H9 (cell line): ENCODE data around the gene MLST8. TPM values are rescaled to one million over a fixed set of nuclear protein-coding genes. Genes with fewer than 3 reads are reported as not detected.

Source experiments
- DNase-seq: peaks from one replicate; pipeline ENCODE4 v3.0.0-alpha.2; 2017
- H2AFZ ChIP-seq: one replicate; pipeline ENCODE4 v1.6.1; 2013; ENCODE audit warnings: mild to moderate bottlenecking, low read length, control low read depth, moderate library complexity
- H2AK5ac ChIP-seq: 2 replicates; pipeline ENCODE4 v1.6.1; 2013; ENCODE audit warnings: low read length, control low read depth, mixed read lengths; ENCODE audit not compliant: insufficient read length
- H2BK120ac ChIP-seq: one replicate; pipeline ENCODE4 v1.6.1; 2013; ENCODE audit warnings: low read depth, mild to moderate bottlenecking, low read length, control low read depth, inconsistent platforms; ENCODE audit not compliant: poor library complexity, severe bottlenecking
- H2BK12ac ChIP-seq: 2 replicates; pipeline ENCODE4 v1.6.1; 2013; ENCODE audit warnings: low read length, control low read depth, mixed read lengths, low read depth; ENCODE audit not compliant: insufficient read length
- H2BK15ac ChIP-seq: 2 replicates; pipeline ENCODE4 v1.6.1; 2013; ENCODE audit warnings: low read depth, low read length, control low read depth
- H2BK20ac ChIP-seq: one replicate; pipeline ENCODE4 v1.6.1; 2013; ENCODE audit warnings: low read depth, mild to moderate bottlenecking, low read length, control low read depth, inconsistent platforms; ENCODE audit not compliant: poor library complexity, severe bottlenecking
- H2BK5ac ChIP-seq: 2 replicates; pipeline ENCODE4 v1.6.1; 2013; ENCODE audit warnings: low read length, control low read depth, mixed read lengths; ENCODE audit not compliant: insufficient read length
- H3K14ac ChIP-seq: 2 replicates; pipeline ENCODE4 v1.6.1; 2013; ENCODE audit warnings: low read length, control low read depth; ENCODE audit not compliant: insufficient read depth
- H3K18ac ChIP-seq: 2 replicates; pipeline ENCODE4 v1.6.1; 2013; ENCODE audit warnings: low read depth, mild to moderate bottlenecking, mixed read lengths, low read length, control low read depth; ENCODE audit not compliant: insufficient read length
- H3K23ac ChIP-seq: 2 replicates; pipeline ENCODE4 v1.6.1; 2013; ENCODE audit warnings: low read length, control low read depth, mixed read lengths, low read depth; ENCODE audit not compliant: insufficient read length
- H3K23me2 ChIP-seq: 2 replicates; pipeline ENCODE4 v1.6.1; 2013; ENCODE audit warnings: low read depth, mild to moderate bottlenecking, mixed read lengths, low read length, control low read depth; ENCODE audit not compliant: insufficient read length, poor library complexity, severe bottlenecking
- H3K27ac ChIP-seq: 2 replicates; pipeline ENCODE4 v1.5.1; 2013; ENCODE audit warnings: low read length, control low read depth, mixed read lengths, low read depth; ENCODE audit not compliant: insufficient read length
- H3K27me3 ChIP-seq: 2 replicates; pipeline ENCODE4 v1.6.1; 2013; ENCODE audit warnings: low read length, control low read depth, inconsistent platforms; ENCODE audit not compliant: insufficient read depth
- H3K4ac ChIP-seq: 2 replicates; pipeline ENCODE4 v1.6.1; 2013; ENCODE audit warnings: low read depth, mild to moderate bottlenecking, control low read depth, inconsistent platforms, low read length, moderate library complexity
- H3K4me1 ChIP-seq: 2 replicates; pipeline ENCODE4 v1.6.1; 2013; ENCODE audit warnings: low read length, control low read depth, inconsistent platforms; ENCODE audit not compliant: insufficient read depth
- H3K4me2 ChIP-seq: 2 replicates; pipeline ENCODE4 v1.6.1; 2013; ENCODE audit warnings: low read length, control low read depth, mixed read lengths; ENCODE audit not compliant: insufficient read length, insufficient read depth
- H3K56ac ChIP-seq: 2 replicates; pipeline ENCODE4 v1.6.1; 2013; ENCODE audit warnings: low read depth, mild to moderate bottlenecking, mixed read lengths, low read length, control low read depth; ENCODE audit not compliant: insufficient read length
- H3K79me1 ChIP-seq: 2 replicates; pipeline ENCODE4 v1.6.1; 2013; ENCODE audit warnings: low read depth, mild to moderate bottlenecking, moderate library complexity, low read length, control low read depth, inconsistent platforms; ENCODE audit not compliant: insufficient read depth, poor library complexity, severe bottlenecking
- H3K79me2 ChIP-seq: 2 replicates; pipeline ENCODE4 v1.6.1; 2013; ENCODE audit warnings: low read length, control low read depth, inconsistent platforms; ENCODE audit not compliant: insufficient read depth
- H3K9ac ChIP-seq: 2 replicates; pipeline ENCODE4 v1.6.1; 2013; ENCODE audit warnings: low read length, control low read depth, mixed read lengths; ENCODE audit not compliant: insufficient read length; ENCODE audit errors: extremely low read depth
- H3K9me3 ChIP-seq: one replicate; pipeline ENCODE4 v1.6.1; 2013; ENCODE audit warnings: low read depth, low read length, inconsistent platforms; ENCODE audit not compliant: control insufficient read depth
- H3T11ph ChIP-seq: one replicate; pipeline ENCODE4 v1.6.1; 2013; ENCODE audit warnings: mild to moderate bottlenecking, low read length, control low read depth, inconsistent platforms
- H4K20me1 ChIP-seq: one replicate; pipeline ENCODE4 v1.6.1; 2013; ENCODE audit not compliant: control insufficient read depth, insufficient read length, insufficient read depth
- H4K5ac ChIP-seq: 2 replicates; pipeline ENCODE4 v1.6.1; 2013; ENCODE audit warnings: low read depth, mild to moderate bottlenecking, mixed read lengths, low read length, control low read depth; ENCODE audit not compliant: insufficient read length
- H4K8ac ChIP-seq: replicated peaks from 2 replicates; pipeline ENCODE4 v1.6.1; 2013; ENCODE audit warnings: low read length, control low read depth, mixed read lengths, low read depth; ENCODE audit not compliant: insufficient read length
- H4K91ac ChIP-seq: 2 replicates; pipeline ENCODE4 v1.6.1; 2013; ENCODE audit warnings: low read depth, mild to moderate bottlenecking, moderate library complexity, mixed read lengths, low read length, control low read depth; ENCODE audit not compliant: insufficient read length
- H3K27ac Mint-ChIP-seq, 3 experiments: 2 replicates in 2 of 3; 3 replicates in 1 of 3; pipeline ENCODE4 v1.8.0; 2020 to 2021; ENCODE audit warnings: mixed read lengths in 3 of 3, mild to moderate bottlenecking in 1 of 3, moderate library complexity in 1 of 3
- H3K27me3 Mint-ChIP-seq: 2 replicates; pipeline ENCODE4 v1.8.0; 2021; ENCODE audit warnings: low read depth, mild to moderate bottlenecking, moderate library complexity, mixed read lengths
- H3K36me3 Mint-ChIP-seq, 3 experiments: 2 replicates in 2 of 3; 3 replicates in 1 of 3; pipeline ENCODE4 v1.8.0; 2020 to 2021; ENCODE audit warnings: low read depth in 3 of 3, mixed read lengths in 3 of 3; ENCODE audit not compliant: insufficient read depth in 1 of 3
- H3K4me1 Mint-ChIP-seq, 2 experiments: 2 replicates each; pipeline ENCODE4 v1.8.0; 2020; ENCODE audit warnings: mixed read lengths in 2 of 2
- H3K4me3 Mint-ChIP-seq, 2 experiments: 2 replicates in 1 of 2; 3 replicates in 1 of 2; pipeline ENCODE4 v1.8.0; 2020 to 2021; ENCODE audit warnings: mild to moderate bottlenecking in 2 of 2, mixed read lengths in 2 of 2, moderate library complexity in 1 of 2
- H3K9me3 Mint-ChIP-seq, 2 experiments: 2 replicates in 1 of 2; 3 replicates in 1 of 2; pipeline ENCODE4 v1.8.0; 2020; ENCODE audit warnings: mild to moderate bottlenecking in 2 of 2, mixed read lengths in 2 of 2, moderate library complexity in 1 of 2
- WGBS: extraction: QIAGEN DNeasy Blood & Tissue Kit; methylation state at CpG from one replicate; pipeline ENCODE4 v1.1.7; 2013; ENCODE audit warnings: missing lambda C conversion rate, low lambda C conversion rate, mixed read lengths; ENCODE audit not compliant: insufficient read length; ENCODE audit errors: extremely low coverage; 5-methylcytosine and 5-hydroxymethylcytosine counted together
- total RNA-seq: library from RNA; stranded (reverse); gene quantifications from 2 replicates; pipeline ENCODE4 v1.2.1, GENCODE V29; 2021
- TF ChIP-seq, protein P1 (sequence below): fragments of 200-600 bp; sonication (generic); conservative IDR thresholded peaks from 3 replicates; pipeline ENCODE4 v1.8.0; 2021; ENCODE audit warnings: antibody characterized with exemption, mild to moderate bottlenecking

Gene MLST8
- total RNA-seq, 1 experiment from 2014 or later = 74.5 TPM

GRCh38 chr16:2246301-2246885 lies 41.1 kb downstream of the MLST8 start:
- no peak overlapping the region for H2BK5ac ChIP-seq
- H3K9ac ChIP-seq = no peak overlapping the region
- no peak overlapping the region for H4K8ac ChIP-seq
- TF ChIP-seq, protein P1, sequence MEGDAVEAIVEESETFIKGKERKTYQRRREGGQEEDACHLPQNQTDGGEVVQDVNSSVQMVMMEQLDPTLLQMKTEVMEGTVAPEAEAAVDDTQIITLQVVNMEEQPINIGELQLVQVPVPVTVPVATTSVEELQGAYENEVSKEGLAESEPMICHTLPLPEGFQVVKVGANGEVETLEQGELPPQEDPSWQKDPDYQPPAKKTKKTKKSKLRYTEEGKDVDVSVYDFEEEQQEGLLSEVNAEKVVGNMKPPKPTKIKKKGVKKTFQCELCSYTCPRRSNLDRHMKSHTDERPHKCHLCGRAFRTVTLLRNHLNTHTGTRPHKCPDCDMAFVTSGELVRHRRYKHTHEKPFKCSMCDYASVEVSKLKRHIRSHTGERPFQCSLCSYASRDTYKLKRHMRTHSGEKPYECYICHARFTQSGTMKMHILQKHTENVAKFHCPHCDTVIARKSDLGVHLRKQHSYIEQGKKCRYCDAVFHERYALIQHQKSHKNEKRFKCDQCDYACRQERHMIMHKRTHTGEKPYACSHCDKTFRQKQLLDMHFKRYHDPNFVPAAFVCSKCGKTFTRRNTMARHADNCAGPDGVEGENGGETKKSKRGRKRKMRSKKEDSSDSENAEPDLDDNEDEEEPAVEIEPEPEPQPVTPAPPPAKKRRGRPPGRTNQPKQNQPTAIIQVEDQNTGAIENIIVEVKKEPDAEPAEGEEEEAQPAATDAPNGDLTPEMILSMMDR = no peak
- no peak overlapping the region for H3K18ac ChIP-seq
- Mint-ChIP-seq H3K27ac (peak overlapping the region in 1 of 3 experiments; percentile 35; a peak in 1 of 7 replicates), H3K4me3 (no peak overlapping the region), H3K9me3 (no peaks in the 10 kb centered on the region; a peak in 1 of 5 replicates), H3K36me3 (peaks cover 18 to 70% (median 53%) of the 10 kb centered on the region in 3 experiments; a peak in 6 of 7 replicates), H3K4me1 (peaks cover 0 to 3% of the 10 kb centered on the region in 2 experiments; a peak in 3 of 4 replicates), H3K27me3 (no peaks in the 10 kb centered on the region)
- no peak overlapping the region for H3K4me2 ChIP-seq
- H4K20me1 ChIP-seq = no peaks in the 10 kb centered on the region
- no peak overlapping the region for H2BK15ac ChIP-seq
- H3K79me1 ChIP-seq = no peaks in the 10 kb centered on the region
- peaks cover 4% of the 10 kb centered on the region for H3K23me2 ChIP-seq
- H3K79me2 ChIP-seq = no peaks in the 10 kb centered on the region; the same call in 1 of the 2 replicates
- no peak overlapping the region for H2AFZ ChIP-seq
- H3K9me3 ChIP-seq = no peaks in the 10 kb centered on the region
- no peak overlapping the region for H4K5ac ChIP-seq
- no peak overlapping the region for H3K23ac ChIP-seq
- no peak overlapping the region for H2AK5ac ChIP-seq
- H2BK120ac ChIP-seq = no peak overlapping the region
- DNase-seq = no peak
- H3K4ac ChIP-seq = no peak overlapping the region
- no peak overlapping the region for H4K91ac ChIP-seq
- no peak overlapping the region for H3K27ac ChIP-seq
- no peak overlapping the region for H3K56ac ChIP-seq
- no peak overlapping the region for H3K14ac ChIP-seq
- H3K4me1 ChIP-seq = no peaks in the 10 kb centered on the region
- H2BK20ac ChIP-seq = no peak overlapping the region
- H3T11ph ChIP-seq = no peak overlapping the region
- no CpG with 5 or more reads among the region's 18 CpGs for WGBS
- no peak overlapping the region for H2BK12ac ChIP-seq
- H3K27me3 ChIP-seq = no peaks in the 10 kb centered on the region
